IPS-NIHi11 (cell line): ENCODE results near the gene MAML3.

ENCODE experiments used
- DNase-seq: peaks from one replicate; pipeline ENCODE4 v3.0.0; 2012; ENCODE audit warnings: mixed read lengths, low spot score

MAML3 gene

DNA sequence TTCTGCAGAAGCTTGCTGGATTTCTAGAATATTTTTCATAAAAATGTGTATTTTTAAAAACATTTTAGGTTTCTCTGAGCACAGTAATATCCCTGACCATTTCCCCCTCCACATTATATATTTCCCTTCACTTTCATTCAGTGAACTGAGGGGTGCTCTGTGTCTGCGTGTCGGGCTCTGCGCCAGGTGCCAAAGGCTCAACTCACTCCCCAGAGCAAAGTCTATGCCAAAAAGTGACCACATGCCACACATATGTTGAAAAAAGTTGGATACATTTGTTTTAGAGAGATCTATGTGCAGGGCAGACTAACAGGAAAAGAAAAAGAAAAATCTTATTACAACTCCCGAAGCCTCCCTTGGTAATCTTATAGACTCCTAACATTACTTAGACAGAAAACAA, 254.6 kb downstream of the MAML3 start:
- DNase-seq, result no peak

DNA sequence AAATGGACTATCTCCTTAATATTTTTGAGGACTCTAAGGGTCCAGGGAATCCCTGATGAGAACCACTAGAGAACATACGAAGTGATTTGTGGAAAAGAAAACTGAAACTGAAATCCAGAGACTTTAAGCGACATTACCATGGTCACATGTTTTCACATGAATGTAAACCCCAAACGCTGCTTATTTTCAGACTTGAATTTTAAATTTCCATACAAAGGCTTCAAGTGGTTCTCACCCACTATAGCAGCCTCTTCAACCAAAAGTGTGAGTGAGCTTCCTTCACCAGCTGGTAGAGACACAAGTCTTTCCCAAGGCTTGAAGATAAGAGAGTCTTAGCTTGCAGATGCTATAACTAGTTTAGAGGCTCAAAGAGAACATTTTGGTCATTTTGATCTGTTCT, 255.7 kb downstream of the MAML3 start:
- no peak for DNase-seq

DNA sequence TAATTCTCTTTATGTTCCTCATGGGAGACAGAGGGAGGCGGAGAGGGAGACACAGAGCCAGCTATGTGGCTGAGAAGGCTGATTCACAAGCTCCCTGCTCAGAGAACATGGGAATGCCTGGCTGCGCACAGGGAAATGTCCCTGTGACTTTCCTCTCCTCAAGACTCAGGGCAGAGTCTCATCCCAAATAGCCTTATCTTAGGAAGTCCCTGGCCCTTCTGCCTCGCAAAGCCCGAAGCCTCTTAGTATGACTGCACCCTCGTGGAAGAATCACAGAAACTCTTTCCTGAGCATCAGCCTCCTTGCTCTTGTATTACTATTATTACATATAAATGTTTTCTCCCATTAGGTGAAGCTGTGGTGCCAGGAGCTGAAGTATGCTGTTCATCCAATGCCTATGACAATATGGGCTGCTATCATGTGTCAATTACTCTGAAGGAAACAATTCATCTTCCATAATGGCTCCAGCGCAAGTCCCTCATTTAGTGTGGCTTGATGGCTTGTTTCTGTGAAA, 257.8 kb downstream of the MAML3 start:
- DNase-seq, result no peak

DNA sequence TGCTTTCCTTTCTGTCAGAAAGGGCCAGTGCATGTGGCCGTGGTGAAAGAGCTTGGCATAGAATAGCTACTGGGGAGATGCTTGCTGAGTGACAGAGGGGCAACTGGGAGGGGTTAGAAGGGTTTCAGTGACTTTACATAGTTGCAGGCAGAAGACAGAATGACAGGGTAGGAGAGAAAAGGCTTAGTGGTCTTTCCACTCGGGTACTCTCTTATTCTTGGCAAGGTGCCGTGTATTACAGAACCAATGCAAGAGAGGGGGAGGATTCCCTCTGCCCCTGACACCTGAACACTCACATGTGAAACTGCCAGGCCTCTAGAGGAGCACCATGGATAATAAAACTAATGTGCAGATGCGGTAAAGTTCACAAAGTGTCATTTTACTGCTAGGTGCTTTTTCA, 260.2 kb downstream of the MAML3 start:
- DNase-seq, result no peak

DNA sequence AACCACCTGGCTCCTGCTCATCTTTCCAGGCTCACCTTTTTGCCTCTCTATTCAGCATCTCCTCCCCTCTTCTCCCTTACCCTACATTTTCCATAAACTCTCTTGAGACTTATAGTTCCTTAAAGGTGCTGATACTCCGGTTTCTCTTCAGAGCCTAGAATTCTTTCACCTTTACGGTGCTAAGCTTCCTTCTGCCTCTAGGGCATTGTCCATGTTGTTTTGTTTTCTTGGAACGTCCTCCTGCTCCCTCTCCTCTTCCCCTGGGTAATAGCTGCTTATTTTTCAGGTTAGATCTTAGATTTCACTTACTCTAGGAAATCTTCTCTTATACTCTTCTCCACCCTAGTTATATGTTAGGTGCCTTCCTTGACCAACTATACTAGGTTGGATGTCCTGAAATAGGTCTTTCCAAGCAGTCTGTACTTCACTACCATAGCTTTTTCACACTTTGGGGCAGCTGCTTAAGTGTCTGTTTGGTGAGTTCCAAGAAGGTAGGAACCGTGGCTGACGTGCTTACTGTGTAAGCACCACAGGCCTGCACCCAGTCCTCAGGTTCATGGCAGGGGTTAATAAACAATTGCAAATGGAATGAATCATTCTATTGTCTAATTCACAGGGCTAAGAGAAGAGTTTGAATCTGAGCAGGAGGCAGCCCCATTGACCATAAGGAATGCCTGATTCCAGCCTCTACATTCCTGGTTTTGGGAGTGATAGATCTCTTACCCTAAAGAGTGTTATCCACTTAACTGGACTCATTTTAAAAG, 260.8 kb downstream of the MAML3 start:
- no peak for DNase-seq

DNA sequence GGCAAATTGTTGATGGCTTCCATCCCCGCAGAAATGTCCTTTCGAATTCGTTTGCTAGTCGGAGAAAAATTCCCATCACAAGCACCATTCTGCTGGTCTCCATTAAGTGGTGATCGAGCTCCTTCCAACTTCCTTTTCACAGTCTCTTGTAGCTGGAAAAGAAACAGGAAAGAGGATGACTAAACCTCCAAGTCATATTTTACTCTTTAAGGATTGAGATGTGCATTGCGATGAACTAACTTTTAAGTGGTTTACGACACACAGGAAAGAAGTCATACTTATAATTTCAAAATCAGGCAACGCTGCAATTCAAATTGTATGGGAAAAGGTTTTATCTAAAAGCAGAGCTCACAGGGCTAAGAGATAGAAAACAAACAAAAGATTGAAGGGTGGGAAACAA, 263.2 kb downstream of the MAML3 start:
- no peak for DNase-seq

DNA sequence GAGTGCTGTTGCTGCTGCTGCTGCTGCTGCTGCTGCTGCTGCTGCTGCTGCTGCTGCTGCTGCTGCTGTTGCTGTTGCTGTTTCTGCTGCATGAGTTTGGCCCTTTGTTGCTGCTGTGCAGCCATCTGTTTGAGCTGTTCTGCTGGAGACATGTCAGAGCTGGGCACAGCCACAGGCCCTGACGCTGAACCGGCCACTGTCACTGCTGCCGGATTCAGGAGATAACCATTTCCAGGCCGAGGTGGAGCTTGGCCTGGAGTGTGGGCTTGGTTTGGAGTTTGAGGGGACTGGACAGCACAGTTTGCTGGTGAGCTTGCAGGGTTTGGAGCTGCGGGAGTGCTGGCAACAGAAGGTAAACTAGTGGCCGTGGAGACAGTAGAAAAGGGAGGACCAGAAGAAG, 264.1 kb downstream of the MAML3 start:
- DNase-seq, result no peak

DNA sequence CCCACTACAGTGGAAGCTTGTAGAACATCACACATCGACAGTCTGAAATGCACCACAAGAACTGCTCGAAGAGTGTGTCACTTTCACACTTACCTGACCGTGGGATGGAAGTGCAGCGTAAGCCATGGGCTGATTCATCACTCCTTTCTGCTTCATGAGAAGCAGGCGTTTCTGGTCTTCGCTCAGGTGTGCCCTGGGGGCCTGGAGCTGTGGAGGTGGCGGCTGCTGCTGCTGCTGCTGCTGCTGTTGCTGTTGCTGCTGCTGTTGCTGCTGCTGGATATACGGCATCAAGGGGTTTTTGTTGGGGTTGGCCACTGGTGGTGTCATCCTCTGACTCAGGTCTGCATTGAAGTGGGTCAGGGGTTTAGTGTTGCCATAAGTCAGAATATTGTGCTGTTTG, 264.7 kb downstream of the MAML3 start:
- no peak for DNase-seq

DNA sequence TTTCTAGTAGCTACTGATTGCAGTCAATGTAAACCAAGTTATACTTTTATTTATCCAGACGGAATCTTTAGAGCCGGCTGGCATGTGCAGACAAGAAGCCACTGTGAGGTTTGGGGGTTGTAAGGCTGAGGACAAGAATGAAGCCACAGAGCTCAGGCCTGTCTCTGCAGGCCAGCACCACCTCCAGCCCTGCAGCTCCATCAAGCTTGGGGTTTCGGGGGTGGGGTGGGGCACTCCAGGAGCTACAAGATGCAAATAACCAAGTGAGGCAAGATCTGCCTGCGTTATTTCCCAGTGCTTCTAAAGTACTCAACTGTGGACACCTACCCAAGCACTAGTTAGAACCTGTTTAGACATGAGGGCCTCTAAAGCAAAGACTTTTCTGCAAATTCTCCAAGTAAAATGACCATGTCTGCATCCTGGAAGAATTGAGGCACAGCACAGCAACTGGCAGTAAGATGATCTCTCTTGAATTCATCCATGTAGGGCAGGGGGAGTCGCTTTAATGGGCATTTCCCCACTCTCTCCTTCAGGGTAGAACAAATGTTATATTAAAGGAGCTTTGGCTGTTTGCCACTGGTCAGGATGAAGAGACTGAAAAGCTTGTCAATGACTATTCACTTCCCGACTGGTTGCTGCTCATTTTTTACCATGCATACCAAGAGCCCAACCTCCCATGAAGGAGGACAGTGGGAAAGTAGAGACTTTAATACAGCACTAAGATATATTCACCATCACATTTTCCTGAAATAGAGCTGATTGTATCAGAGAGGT, 265.8 kb downstream of the MAML3 start:
- DNase-seq, result peak; percentile 25

DNA sequence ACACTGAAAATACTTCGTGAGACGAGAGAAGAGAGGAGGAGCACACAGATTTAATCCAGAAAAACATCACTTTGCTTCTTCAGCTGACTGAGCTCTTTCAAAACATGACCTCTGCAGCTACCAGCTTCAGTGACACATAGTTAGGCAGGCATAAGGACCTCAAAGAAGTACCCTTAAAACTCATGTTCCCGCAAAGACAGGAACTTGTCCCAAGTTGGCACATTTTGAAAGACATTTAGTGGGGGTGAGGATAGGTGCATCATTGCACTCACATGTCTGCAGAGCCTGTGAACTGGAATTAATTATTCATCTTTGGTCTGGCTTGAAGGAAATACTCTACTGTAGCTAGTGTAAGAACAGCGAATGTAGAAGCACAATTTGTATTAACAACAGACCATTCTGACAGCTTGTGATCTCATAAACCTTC, 266.6 kb downstream of the MAML3 start:
- no peak for DNase-seq

DNA sequence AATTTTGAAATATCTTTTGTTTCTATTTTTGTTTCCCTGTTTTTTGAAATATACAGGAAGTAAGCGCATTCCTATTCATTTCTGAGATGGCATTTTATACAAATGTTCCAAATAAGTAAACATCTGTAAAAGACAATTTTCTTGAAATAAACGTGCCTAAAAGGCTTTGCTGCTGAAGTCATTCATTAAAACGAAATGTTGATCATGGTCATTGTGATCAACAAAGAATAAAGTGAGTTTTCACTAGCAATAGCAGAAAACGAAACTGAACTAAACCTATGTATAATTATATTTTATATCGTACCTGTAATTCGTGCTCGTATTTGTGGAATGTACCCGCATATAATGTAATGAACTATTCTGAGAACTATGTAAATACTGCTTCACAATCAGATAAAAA, 267.2 kb downstream of the MAML3 start:
- DNase-seq, result no peak

DNA sequence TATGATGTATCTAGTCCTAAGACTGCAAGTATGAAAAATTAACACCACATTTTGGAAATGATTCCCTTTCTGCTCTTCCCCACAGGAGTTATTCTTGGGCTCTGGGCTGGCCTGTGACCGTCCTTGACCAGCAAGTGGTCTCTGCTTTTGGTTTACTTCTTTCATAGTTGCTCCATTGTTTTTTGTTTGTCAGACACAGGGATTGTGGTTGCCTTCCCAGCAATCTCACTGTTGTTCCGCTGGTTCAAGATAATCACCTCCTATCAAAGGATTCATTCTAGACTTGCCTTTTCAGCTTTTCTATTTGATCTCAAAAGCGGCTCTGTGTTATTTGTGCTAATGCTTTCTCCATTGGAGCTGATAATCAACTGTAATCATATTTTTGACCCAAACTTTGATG, 269.5 kb downstream of the MAML3 start:
- no peak for DNase-seq

DNA sequence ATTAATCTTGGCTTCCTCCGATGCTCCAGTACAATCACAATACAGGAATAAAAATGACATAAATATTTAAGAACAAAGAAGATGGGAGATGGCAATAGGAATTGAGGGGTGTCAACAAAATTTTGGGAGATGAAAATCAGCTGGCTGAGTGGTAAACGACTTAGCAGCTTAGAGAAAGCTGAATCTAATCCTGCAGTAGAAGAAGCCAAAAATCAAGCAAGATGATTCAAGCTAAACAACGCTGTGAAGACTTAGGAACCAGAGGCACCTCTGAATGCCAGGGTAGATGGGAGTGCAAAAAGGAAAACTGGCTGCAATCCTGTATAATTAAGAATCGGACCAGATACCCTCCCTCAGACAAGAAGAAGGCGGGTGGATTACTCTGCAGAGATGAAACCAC, 273.1 kb downstream of the MAML3 start:
- no peak for DNase-seq

DNA sequence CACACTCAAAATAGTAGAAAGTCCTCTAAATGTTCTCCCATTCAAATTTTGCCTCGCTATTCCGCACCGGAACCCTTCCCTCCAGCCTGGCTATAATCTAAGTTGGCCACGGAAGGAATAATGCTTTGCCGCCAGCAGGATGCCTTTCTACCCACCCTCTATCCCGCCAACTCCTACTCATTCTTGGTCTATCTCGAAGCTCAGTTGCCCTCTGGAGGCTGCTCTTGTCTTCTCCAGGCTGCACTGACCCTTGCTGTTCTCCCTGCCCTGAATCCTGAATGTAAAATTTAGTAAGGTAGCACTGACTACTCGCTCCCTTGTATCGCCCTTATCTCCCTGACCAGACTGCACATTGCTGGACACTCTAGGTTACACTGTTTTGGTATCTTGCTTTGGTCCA, 275.9 kb downstream of the MAML3 start:
- DNase-seq, result no peak

DNA sequence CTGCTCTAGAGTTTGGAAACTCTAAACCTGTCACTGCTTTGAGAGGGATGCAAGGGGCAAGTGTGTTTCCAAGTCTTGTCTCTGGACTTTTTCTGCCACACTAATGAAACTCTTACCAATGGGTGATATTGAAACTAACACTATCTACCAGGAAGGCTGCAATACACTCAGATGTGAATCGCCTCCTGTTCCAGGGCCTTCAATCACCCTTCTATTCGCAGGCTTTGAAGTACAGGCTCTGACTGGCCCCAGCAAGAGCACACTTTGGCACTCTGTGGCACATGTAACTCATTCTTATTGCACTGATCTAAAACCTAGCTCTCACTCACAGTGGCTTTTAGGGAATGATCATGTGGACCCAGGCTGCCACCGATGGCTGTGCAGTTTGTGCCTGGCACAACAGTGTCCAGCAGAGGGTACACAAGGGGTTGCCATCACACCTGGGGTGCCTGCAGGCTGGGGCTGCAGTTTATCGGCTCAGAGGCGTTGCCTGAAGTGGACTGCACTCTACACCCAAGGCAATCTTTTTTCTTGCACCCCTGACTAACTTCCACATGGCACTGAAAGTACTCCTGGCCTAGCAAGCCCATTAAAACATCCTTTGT, 277.5 kb downstream of the MAML3 start:
- no peak for DNase-seq

DNA sequence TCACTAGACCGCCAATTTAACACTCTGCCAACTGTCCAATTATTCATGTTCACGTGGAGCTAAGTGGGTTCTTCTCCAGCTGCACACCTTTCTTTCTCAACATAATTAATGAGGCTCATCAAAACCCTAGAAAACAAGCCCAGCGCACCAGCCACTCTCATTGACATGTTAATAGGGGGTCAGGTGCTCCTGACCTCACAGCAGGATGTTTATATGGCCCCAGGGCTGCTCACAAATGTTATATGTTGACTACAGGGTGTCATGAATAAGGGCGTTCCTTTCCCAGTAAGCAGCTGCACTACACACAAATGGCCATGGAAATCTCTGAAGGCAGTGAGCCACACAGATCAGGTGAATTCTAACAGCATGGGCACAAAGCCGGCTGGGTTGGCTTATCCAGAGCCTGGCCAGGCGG, 278.6 kb downstream of the MAML3 start:
- DNase-seq, result peak; percentile 52

DNA sequence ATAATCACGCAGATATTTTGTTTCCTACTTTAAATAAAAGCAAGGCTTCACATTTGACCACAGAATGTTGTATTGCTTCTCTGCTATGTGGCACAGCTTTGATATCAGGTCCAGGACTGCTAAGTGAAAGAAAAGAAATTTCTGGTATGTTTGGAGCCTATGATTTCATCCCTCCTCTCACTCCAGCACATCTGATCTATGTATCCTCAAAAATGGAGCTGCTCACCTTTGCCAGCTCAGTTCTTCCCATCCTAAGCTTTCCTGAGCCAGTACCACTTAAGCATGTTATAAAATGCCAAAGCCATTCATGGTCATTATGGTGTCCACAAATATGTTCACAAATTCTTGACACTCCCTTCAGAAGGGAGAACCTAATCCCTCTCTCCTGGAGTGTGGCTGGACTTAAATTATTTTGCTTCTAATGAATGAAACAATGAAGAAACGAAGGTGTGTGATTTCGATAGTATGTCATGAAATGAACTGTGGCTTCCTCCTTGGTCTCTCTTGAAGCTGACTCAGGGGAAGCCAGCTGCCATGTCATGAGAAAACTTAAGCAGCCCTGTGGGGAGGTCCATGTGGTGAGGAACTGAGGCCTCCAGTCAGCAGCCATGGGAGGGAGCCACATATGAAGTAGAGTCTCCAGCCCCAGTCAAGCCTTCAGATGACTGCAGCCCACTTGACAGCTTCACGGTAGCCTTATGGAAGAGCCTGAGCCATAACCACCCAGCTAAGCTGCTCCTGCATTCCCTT, 280.7 kb downstream of the MAML3 start:
- no peak for DNase-seq

DNA sequence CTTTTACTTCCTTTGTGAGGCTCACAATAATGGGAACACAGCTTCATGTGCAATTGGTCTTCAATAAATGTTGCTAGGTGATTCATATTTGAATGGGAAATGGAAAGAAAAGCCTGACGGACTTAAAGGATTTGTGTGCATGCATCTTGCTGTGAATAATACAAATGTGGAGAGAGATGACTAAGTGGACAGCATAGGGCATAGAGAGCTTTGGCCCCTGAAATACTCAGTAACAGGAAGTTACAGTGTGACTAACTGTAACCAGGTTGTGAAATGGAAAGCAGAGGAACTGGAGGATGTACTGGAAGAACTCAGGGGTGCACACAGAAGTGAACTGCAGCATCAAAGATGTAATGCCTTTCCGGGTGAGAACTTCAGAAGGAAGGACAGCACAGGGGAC, 281.7 kb downstream of the MAML3 start:
- DNase-seq, result no peak

DNA sequence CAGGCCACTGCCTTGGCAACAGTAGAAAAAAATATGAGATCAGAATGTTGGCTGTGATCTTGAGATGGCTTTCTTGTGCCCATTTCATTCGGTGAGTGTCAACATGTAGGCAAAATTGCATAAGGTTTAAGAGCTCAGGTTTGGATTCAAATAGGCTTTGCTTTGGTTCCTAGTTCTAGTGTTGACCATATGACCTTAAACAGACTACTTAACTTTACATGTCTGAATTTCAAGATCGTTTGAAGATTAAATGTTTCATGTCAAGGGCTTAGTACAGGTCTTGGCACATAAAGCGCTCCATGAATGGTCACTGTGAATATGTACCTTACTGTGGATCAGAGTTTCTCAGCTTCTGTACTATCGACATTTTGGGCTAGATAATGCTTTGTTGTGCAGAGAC, 284.2 kb downstream of the MAML3 start:
- DNase-seq, result no peak

DNA sequence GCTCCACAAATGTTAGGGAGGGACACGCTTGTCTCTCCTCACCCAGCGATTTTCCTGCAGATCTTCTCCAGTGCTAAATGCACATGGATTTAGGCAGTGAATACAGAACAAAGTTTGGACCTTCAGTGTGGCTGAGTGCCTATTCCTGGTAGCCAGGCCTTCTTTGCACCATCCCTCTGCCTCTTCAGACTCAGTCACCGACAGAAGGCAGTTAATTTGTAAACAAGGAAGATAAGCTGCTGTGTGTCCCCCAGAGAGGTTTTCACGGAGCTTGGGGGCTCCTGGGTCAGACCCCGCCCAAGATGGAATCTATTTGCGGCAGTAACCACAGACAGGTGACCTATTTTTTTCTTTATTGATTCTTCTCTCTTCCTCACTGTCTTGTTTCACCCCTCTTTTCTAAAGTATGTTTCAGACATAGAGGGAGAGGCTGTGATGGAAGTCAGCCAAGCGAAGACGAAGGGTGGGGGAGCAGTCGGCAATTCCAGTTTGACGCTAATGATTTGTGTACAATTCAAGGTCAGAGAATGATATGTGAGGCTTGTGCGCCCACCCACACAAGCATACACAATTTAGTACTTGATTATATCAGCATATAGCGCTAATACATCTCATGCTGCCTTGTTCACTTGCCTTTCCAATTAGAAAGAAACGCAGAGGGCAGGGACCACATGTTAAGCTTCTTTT, 287.6 kb downstream of the MAML3 start:
- no peak for DNase-seq

DNA sequence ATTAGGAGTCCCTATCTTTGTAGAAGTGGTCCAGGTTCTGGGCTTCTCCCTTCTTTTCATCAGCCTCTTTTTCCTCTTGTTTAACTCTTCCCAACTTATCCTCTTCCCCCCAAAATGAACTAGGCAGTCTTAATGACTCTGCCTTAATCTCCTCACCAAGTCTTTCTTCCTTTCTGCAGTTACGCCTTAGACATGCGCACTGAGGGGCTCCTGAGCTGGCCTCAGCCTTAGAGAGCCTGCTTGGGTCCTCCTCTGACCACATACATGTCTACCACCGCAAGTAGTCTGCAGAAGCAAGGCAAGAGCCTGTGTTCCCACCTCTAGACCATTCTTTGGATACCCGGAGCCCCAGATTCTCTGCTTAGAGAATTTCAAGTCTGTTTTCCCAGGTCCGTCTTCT, 288.4 kb downstream of the MAML3 start:
- DNase-seq, result no peak

DNA sequence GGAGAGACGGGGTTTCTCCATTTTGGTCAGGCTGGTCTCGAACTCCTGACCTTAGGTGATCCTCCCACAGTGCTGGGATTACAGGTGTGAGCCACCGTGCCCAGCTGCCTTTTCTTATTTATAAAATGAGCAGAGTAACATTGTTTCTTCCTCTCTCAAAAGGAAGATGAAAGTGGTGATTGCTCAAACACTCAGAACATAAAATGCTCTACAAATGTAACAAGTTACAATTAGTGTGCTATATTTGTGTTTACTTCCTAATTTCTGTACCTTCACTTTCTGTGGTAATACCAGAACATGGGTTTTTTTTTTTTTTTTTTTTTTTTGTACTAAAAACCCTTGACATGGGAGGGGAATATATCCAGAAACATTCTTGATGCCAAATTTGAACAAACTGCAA, 290.5 kb downstream of the MAML3 start:
- no peak for DNase-seq
